Transverse colon (tissue), 4 donors: ENCODE results near the gene MRPL24. TPM values are rescaled to one million over a fixed set of nuclear protein-coding genes. Genes with fewer than 3 reads are reported as not detected.

Source experiments
- DNase-seq: peaks from one replicate; pipeline ENCODE4 v3.0.0-alpha.2; 2019
- H3K27ac ChIP-seq, 4 donors: fragments of 200-600 bp; sonication (generic); 2 replicates each; pipeline ENCODE4 v1.5.1; 2016 to 2018; ENCODE audit warnings: inconsistent platforms in 4 of 4
- H3K27me3 ChIP-seq: fragments of 200-600 bp; sonication (generic); 2 replicates; pipeline ENCODE4 v1.5.1; 2017; ENCODE audit warnings: inconsistent platforms
- H3K36me3 ChIP-seq, 4 donors: fragments of 200-600 bp; sonication (generic); 2 replicates each; pipeline ENCODE4 v1.5.1; 2017 to 2019; ENCODE audit warnings: inconsistent platforms in 4 of 4
- H3K4me1 ChIP-seq, 4 donors: fragments of 200-600 bp; sonication (generic); 2 replicates each; pipeline ENCODE4 v1.5.1; 2017 to 2020; ENCODE audit warnings: inconsistent platforms in 4 of 4
- H3K4me3 ChIP-seq, 4 donors: fragments of 200-600 bp; sonication (generic); 1 replicate in 1 of 4; 2 replicates in 3 of 4; pipeline versions ENCODE4 v1.5.1 to v1.6.1; 2017 to 2019; ENCODE audit warnings: inconsistent platforms in 4 of 4
- H3K9me3 ChIP-seq, 2 donors: fragments of 200-600 bp; sonication (generic); 2 replicates each; pipeline ENCODE4 v1.5.1; 2017 to 2019; ENCODE audit warnings: inconsistent platforms in 2 of 2
- EP300 ChIP-seq: sonication (generic); formaldehyde crosslinking; IDR thresholded peaks from one replicate; pipeline ENCODE4 v1.6.1; 2017; ENCODE audit warnings: antibody characterized with exemption, low read depth
- POLR2A ChIP-seq: fragments of 450-650 bp; IDR thresholded peaks from one replicate; pipeline ENCODE4 v1.6.1; 2016; ENCODE audit warnings: antibody characterized with exemption, mild to moderate bottlenecking, moderate library complexity
- POLR2AphosphoS5 ChIP-seq, 3 donors: sonication (generic); formaldehyde crosslinking; IDR thresholded peaks; one replicate each; pipeline ENCODE4 v1.6.1; 2016; ENCODE audit warnings: antibody characterized with exemption in 3 of 3
- WGBS, 2 donors: methylation state at CpG; one replicate each; pipeline ENCODE4 v1.1.5; 2018; ENCODE audit warnings: low coverage in 1 of 2; 5-methylcytosine and 5-hydroxymethylcytosine counted together
- in situ Hi-C, 4 donors: fragments of 200-750 bp; cut with MboI; loops; one replicate each; pipeline versions ENCODE4 v1.15.0 to v1.15.1; 2017; ENCODE audit warnings: low sequenced_read_pairs in 3 of 4, low pct_ligation_motif_present in 1 of 4, low pct_unique_long_range_greater_than_20kb in 1 of 4
- intact Hi-C: fragments of 100-400 bp; cut with DNase I; formaldehyde crosslinking; loops from one replicate; pipeline ENCODE4 v1.15.1; 2023; ENCODE audit warnings: low total_unique reads
- total RNA-seq, 4 donors: library from RNA; depleted of rRNA; stranded (reverse); fragments of >200 nt; gene quantifications; one replicate each; pipeline ENCODE4 v1.1.0, GENCODE V29; 2016
- TF ChIP-seq, protein P1 (sequence below), 5 experiments: fragments of 200-600 bp in 3 of 5; fragments of 450-650 bp in 2 of 5; sonication (generic) in 3 of 5; IDR thresholded peaks; 1 replicate in 2 of 5; 2 replicates in 3 of 5; pipeline ENCODE4 v1.5.1; 2016 to 2017; ENCODE audit warnings: antibody characterized with exemption in 5 of 5, inconsistent platforms in 3 of 5, mild to moderate bottlenecking in 2 of 5, moderate library complexity in 1 of 5

Gene MRPL24
- total RNA-seq, 4 donors from 2014 or later = 6.8 to 44.9 (median 37.1) TPM

DNA sequence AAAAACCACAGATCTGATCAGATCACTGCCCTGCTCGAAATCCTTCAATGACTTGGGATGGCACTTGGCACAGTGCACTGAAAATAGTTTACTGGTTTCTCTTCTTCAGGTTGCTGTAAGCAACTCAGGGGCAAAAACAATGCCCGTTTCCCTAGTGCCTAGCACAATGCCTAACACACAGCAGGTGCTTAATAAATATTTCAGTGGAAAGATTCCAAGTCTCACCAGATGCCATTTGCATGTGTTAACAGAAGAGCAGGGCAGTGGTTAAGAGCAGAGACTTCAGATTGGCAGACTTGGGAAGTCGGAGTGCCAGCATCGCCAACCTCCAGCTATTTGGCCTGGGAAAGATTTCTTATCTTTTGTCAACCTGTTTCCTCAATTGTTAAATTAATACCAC lies 23.5 kb downstream of the MRPL24 start:
- intact Hi-C loops = no loop called here
- Histone ChIP-seq H3K9me3 (no peaks in the 10 kb centered on the region), H3K4me1 (no peaks in the 10 kb centered on the region), H3K36me3 (peaks cover 0 to 10% (median 4%) of the 10 kb centered on the region in 4 donors), H3K27ac (no peak overlapping the region), H3K4me3 (no peak overlapping the region), H3K27me3 (no peaks in the 10 kb centered on the region)
- no peak for DNase-seq
- no peak for TF ChIP-seq POLR2A
- TF ChIP-seq EP300 = no peak
- TF ChIP-seq POLR2AphosphoS5 (IDR thresholded peaks at IDR 0.05) = no peak
- TF ChIP-seq, protein P1, sequence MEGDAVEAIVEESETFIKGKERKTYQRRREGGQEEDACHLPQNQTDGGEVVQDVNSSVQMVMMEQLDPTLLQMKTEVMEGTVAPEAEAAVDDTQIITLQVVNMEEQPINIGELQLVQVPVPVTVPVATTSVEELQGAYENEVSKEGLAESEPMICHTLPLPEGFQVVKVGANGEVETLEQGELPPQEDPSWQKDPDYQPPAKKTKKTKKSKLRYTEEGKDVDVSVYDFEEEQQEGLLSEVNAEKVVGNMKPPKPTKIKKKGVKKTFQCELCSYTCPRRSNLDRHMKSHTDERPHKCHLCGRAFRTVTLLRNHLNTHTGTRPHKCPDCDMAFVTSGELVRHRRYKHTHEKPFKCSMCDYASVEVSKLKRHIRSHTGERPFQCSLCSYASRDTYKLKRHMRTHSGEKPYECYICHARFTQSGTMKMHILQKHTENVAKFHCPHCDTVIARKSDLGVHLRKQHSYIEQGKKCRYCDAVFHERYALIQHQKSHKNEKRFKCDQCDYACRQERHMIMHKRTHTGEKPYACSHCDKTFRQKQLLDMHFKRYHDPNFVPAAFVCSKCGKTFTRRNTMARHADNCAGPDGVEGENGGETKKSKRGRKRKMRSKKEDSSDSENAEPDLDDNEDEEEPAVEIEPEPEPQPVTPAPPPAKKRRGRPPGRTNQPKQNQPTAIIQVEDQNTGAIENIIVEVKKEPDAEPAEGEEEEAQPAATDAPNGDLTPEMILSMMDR (IDR thresholded peaks at IDR 0.05) = no peak
- WGBS, 2 donors = 79 to 97% methylated on average over 3 to 4 of the region's 4 CpGs
- in situ Hi-C loops = no loop called here

DNA sequence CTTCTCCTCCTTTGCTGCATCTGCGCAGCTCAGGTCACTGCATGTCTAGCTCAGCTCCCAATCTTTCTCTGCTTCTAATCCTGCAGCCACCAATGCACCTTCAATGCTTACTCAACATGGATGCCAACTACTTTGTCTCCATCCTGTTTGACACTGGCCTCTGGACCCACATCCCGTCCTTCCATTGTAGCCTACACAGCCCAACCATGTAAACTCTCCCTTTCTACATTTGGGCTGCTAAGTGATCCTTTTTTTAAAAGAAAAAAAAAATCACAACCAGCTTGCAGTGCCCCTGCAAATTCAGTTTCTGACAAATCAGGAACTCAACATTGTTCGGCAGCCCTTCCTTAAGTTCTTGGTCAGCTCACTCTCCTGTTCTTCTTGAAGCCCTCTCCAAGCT lies 26.1 kb downstream of the MRPL24 start:
- DNase-seq = no peak
- TF ChIP-seq POLR2A (no peak), EP300 (no peak), POLR2AphosphoS5 (IDR thresholded peaks at IDR 0.05) (no peak)
- TF ChIP-seq, protein P1 (IDR thresholded peaks at IDR 0.05) = no peak
- in situ Hi-C loops (no loop called here), intact Hi-C loops (no loop called here)
- Histone ChIP-seq H3K36me3 (no peaks in the 10 kb centered on the region), H3K4me3 (no peak overlapping the region), H3K4me1 (peaks cover 5 to 13% (median 9%) of the 10 kb centered on the region in 4 donors), H3K27me3 (no peaks in the 10 kb centered on the region), H3K9me3 (no peaks in the 10 kb centered on the region), H3K27ac (no peak overlapping the region)
- whole genome bisulfite sequencing, 2 donors = 92 to 94% methylated on average over 2 to 3 of the region's 3 CpGs

DNA sequence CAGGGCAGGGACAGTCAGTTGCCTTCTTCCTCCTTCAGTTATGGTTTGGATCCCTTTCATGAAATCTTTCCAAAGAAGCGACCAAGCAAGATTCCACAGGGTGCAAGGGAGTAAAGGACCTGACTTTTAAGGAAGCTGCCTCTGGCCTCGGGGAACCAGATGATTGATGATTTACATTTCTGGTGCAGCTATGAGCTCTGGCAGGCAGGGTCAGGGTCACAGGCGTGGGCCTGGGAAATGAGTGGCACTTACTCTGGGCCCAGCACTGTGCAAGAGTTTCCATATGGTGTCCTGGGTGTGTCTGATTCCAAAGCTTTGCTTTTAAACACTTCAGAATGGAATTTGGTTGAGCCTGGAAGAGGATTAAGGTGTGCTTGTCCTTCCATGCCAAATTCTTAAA lies 28.3 kb downstream of the MRPL24 start:
- no peak for DNase-seq
- peaks cover 8 to 20% (median 13%) of the 10 kb centered on the region in 4 donors for H3K4me1 ChIP-seq
- no peaks in the 10 kb centered on the region for H3K36me3 ChIP-seq
- no peak overlapping the region for H3K27ac ChIP-seq
- H3K9me3 ChIP-seq = no peaks in the 10 kb centered on the region
- WGBS, 2 donors = 55% methylated on average over 3 of the region's 3 CpGs; no CpG with 5 or more reads in 1 of the 2 donors
- TF ChIP-seq EP300 = no peak
- TF ChIP-seq, protein P1 (IDR thresholded peaks at IDR 0.05) = no peak
- no peak for TF ChIP-seq POLR2AphosphoS5 (IDR thresholded peaks at IDR 0.05)
- TF ChIP-seq POLR2A = no peak
- in situ Hi-C loops (no loop called here), intact Hi-C loops (no loop called here)
- no peaks in the 10 kb centered on the region for H3K27me3 ChIP-seq
- no peak overlapping the region for H3K4me3 ChIP-seq

DNA sequence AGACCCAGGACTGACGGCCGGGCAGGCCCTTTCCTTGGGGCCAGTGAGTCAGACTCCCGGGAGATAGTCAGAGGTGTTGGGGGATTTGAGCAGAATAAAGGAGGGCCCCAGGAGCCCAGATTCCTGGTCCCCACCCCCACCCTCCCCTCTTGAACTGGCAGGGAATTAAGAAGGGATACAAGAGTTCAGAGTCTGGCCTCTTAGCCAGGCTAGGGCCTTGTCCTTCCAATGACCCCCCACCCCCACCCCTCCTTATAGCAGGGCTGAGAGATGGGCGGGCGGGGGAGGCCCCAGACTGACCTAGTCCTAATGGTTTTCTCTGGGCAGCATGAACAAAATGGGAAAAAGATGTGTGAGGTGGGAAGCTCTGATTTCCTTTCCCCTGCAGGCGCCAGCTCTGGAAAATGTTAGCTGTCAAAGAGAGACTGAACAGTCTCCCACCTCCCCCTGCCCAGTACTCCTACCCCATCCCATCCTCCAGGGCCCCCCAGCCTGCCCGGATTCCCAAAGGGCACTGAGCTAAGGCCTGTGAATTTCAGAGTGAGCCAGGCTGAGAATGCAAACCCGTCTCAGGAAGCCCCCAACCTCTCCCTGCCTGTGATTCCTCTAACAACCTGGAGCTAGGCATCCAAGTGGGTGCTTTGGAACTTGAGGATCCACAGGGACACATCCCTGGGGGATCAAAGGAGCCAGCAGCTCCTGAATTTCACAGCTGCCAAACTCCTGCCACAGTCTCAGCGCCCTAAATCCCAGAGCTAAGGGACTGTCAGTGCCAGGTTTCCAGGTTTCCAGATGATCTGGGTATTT lies 29.7 kb downstream of the MRPL24 start:
- Histone ChIP-seq H3K36me3 (no peaks in the 10 kb centered on the region), H3K9me3 (no peaks in the 10 kb centered on the region), H3K27ac (peak overlapping the region in 3 of 4 donors; percentile 1 to 26 (median 26)), H3K4me3 (no peak overlapping the region), H3K4me1 (peaks cover 13 to 34% (median 23%) of the 10 kb centered on the region in 4 donors), H3K27me3 (no peaks in the 10 kb centered on the region)
- no peak for DNase-seq
- TF ChIP-seq EP300 = no peak
- no peak for TF ChIP-seq POLR2A
- TF ChIP-seq, protein P1 (IDR thresholded peaks at IDR 0.05) = no peak
- TF ChIP-seq POLR2AphosphoS5 (IDR thresholded peaks at IDR 0.05) = no peak
- intact Hi-C loops = no loop called here
- WGBS, 2 donors = 83% methylated on average over 9 of the region's 9 CpGs; no CpG with 5 or more reads in 1 of the 2 donors
- in situ Hi-C loops = no loop called here
